HG03457 (cell line): ENCODE measurements around the gene UBE2Q2.
"Not testable (repeated sequence)": the region's sequence is repeated elsewhere in the genome, so short reads cannot be mapped to it uniquely, and the experiment has no call there.

Experiments
- ATAC-seq: cut with Tn5 transposase; IDR thresholded peaks from one replicate; pipeline ENCODE4 v1.9.1; 2021; ENCODE audit warnings: moderate number of reproducible peaks; ENCODE audit not compliant: unreplicated experiment

The UBE2Q2 gene

GRCh38 chr15:75864213-75865059, 21.2 kb downstream of the UBE2Q2 start:
- no peak for ATAC-seq

- ATAC-seq: not testable (repeated sequence)
These were observed 22.8 kb downstream of the UBE2Q2 start for GRCh38 chr15:75866045-75866444.

- ATAC-seq: no peak
These were observed 23.7 kb downstream of the UBE2Q2 start for GRCh38 chr15:75866916-75867315.

- no peak for ATAC-seq
These were observed 24.2 kb downstream of the UBE2Q2 start for GRCh38 chr15:75867449-75867848.

DNA sequence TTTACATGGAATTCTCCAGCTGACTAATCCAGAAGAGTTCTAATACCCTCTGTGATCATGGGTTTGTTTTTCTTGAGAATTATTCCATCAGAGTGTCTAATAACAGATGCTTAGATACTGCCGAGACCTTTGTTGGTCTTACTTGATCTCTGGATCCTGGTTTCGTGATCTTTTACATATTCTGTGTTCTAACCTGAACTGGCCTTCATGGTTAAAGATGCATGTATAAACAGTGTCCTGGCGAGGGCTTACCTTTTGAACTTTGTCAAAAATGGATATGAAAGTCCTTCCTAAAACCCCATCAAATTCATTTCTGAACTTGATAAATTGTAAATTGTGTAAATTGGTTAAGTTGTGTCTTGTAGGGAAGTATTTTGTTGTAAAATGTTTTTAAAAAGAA, 24.8 kb downstream of the UBE2Q2 start:
- no peak for ATAC-seq

DNA sequence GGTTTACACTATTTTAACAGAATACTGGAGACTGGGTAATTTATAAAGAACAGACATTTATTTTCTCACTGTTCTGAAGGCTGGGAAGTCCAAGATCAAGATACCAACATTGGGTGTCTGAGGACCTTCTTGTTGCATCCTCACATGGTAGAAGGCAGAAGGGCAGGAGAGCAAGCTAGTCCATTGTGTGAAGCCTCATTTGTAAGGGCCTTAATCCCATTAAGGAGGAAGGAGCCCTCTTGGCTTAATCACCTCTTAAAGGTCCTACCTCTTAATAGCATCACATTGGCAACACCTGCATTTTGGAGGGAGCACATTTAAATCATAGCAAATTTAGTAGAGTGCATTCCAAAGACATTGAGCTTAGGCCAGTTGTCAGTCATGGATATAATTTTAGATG, 26.2 kb downstream of the UBE2Q2 start:
- no peak for ATAC-seq

DNA sequence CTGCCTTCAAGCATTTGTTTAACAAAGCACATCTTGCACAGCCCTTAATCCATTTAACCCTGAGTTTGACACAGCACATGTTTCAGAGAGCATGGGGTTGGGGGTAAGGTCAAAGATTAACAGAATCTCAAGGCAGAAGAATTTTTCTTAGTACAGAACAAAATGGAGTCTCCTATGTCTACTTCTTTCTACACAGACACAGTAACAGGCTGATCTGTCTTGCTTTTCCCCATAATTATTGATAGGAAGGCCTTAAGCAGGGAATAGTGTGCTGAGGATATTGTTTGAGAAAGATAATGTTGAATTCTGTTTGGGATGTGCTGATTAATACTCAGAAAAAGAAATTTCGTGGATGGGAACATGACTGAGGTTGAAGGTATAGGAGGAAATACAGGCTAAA, 28.3 kb downstream of the UBE2Q2 start:
- ATAC-seq: not testable (repeated sequence)

- no peak for ATAC-seq
These were observed 29.2 kb downstream of the UBE2Q2 start for GRCh38 chr15:75872403-75872990.

DNA sequence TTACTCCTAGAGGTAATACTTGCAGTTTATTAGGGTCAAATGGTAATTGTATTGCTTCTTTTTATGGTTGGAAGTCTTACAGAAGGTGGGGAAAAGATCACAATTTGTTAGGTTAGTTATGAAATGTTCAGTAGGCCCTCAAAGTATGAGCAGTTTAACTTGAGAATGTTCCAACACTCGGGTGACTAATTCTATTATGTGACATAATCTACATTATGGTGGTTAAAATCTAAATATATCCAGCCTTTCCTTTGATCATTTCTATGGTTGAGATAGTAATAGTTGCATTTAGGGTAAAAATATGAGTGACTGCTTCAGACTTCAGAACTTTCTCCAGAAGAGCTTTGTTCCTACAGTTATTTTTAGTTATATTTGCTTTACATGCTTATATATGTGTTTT, 40.8 kb downstream of the UBE2Q2 start:
- ATAC-seq: no peak

GRCh38 chr15:75887178-75887577, 43.9 kb downstream of the UBE2Q2 start:
- no peak for ATAC-seq

DNA sequence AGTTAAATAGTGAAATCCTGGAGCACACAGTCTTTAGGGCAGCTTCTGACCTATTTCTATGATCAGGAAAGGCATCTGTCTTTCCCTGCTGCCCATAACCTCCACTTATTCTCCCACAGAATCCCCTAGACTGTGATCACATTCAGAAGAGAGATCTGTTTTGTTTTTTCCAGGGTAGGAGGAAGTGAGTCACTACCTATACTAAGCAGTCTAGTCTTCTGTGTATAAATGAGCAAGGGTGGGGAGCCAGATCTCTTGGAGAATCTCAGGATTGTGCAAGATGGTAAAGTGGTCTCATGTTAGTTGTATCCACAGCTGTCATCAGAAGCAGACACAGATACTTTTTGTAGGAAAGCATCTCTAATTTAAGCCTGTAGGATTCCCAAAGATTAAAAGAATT, 48.6 kb downstream of the UBE2Q2 start:
- no peak for ATAC-seq

- ATAC-seq: no peak
These were observed 52.5 kb downstream of the UBE2Q2 start for GRCh38 chr15:75895731-75896130.

- ATAC-seq: no peak
These were observed 57.3 kb downstream of the UBE2Q2 start for GRCh38 chr15:75900577-75900976.

DNA sequence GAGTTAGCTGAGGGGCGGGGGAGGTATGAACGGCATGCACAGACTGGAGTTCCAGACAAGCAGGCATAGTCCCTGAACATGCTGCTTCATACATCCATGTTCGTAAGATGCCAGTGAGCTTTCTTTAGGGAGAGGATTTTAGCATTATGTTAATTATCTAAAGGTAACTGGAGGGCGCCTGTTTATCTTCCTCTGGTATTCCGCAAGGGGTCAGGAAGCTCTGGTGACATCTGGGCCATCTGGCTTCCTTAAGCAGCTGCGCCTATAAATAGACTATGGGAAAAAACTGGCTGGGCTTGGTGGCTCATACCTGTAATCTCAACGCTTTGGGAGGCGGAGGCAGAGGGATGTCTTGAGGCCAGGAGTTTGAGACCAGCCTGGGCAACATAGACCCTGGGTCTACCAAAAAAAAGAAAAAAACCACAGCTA, 58.9 kb downstream of the UBE2Q2 start:
- no peak for ATAC-seq

DNA sequence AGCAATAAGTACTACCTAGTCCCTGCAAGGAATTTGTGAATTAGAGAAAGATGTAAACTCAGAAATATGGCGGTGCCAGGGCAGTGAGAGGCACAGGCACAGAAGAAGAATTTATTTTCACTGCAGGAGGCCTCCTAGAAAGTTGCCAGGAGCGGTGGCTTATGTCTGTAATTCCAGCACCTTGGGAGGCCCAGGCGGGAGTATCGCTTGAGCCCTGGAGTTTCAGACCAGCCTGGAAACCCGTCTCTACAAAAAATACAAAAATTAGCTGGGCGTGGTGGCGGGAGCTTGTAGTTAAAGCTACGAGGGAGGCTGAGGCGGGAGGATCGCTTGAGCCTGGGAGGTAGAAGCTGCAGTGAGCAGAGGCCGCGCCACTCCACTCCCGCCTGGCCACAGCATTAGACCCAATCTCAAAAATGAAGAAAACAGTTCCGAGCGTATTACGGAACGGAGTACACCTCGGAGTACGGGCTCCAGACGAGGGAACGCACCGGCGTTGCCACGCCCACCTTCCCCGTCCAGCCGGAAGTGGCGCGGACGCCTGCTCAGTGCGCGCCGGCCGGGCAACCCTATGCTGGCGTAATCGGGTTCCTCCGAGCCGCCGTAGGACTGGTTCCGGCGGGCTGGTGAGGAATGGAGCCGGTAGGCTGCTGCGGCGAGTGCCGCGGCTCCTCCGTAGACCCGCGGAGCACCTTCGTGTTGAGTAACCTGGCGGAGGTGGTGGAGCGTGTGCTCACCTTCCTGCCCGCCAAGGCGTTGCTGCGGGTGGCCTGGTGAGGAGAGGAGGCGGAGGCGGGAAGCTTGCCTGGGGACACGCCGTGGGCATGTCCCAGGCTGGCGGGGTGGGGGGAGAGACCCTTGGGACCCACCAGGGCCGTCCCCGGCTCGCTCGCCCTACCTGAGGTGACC, 60.3 kb downstream of the UBE2Q2 start, which contains the start of gene FBXO22:
Gene FBXO22, plus strand, starts transcription at position 548 of the 909 bp plus-strand sequence. Its CDS starts 86 bp downstream, at position 634.
- peak; percentile 78 for ATAC-seq

GRCh38 chr15:75905231-75905630, 62.0 kb downstream of the UBE2Q2 start:
- ATAC-seq: no peak

DNA sequence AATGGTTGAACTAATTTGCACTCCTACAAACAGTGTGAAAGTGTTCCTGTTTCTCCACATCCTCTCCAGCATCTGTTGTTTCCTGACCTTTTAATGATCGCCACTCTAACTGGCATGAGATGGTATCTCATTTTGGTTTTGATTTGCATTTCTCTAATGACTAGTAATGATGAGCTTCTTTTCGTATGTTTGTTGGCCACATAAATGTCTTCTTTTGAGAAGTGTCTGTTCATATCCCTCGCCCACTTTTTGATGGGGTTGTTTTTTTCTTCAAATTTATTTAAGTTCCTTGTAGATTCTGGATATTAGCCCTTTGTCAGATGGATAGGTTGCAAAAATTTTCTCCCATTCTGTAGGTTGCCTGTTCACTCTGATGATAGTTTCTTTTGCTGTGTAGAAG, 67.1 kb downstream of the UBE2Q2 start:
- ATAC-seq: not testable (repeated sequence)

- no peak for ATAC-seq
These were observed 73.7 kb downstream of the UBE2Q2 start for GRCh38 chr15:75916978-75917377.

GRCh38 chr15:75918135-75918534, 74.9 kb downstream of the UBE2Q2 start:
- no peak for ATAC-seq

DNA sequence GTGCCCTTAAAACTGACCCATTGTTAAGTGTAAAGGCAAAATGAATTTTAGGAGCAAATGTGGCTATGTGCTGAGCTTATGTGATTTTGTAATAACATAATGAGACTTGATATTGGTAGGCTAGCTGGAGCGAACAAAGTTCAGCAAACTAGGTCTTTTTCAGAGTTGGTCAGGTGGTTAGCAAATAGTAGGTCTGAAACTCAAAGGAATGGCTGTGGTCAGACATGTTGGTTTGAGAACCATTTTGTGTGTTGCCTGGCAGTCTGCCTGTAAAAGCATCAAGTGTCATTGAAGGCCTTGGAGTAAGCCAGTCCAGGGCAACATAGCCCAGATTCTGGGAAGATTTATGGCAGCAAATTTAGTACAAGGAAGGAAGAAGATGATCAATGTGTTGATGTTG, 76.8 kb downstream of the UBE2Q2 start:
- no peak for ATAC-seq
